HG03025 (cell line): ENCODE measurements around the gene OR4N5.

Experiments used
- ATAC-seq: cut with Tn5 transposase; IDR thresholded peaks from one replicate; pipeline ENCODE4 v1.9.1; 2021; ENCODE audit warnings: mild to moderate bottlenecking, moderate library complexity; ENCODE audit not compliant: unreplicated experiment, low FRiP score

OR4N5 gene

GRCh38 chr14:20191396-20191795, 52.8 kb downstream of the OR4N5 start:
- no peak for ATAC-seq

GRCh38 chr14:20194101-20194500, 55.5 kb downstream of the OR4N5 start:
- ATAC-seq = no peak
